ENCODE data around the gene USP21. TPM values are rescaled to one million over a fixed set of nuclear protein-coding genes. Genes with fewer than 3 reads are reported as not detected.

Gene USP21
- polyA plus RNA-seq, 1 donor (not counting 4 experiments of a cell fraction or from before 2014, with no cell fraction given), result 9.5 TPM

DNA sequence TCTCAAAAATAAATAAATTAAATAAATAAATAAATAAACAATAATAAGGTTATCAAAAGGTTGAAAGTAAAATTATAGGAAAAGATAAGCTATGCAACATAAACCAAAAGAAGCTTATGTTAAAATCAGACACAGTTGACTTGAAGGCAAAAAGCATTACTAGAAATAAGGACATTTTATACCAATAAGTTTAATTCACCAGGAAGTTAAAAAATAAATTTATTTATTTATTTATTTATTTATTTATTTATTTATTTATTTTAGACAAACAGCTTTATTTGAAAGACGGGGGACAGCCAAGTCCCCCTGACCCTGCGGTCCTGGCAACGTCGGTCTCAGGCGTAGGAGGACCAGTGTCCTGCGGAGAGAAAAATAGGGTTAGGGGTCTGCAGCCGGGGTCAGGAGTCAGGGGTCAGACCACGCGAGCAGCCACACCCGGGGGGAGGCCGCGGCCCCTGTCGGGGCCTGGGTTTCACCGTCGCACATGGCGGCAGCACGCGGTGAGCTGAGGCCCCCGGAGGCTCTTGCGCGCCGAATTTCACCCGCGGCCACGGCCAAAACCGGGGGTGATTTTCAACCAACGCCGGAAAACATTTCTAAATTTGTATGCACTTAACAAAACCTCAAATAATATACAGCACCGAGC is 18.4 kb upstream of the USP21 start:
- H3K36me3 ChIP-seq (ENCODE audit: control insufficient read depth in 2 of 2, extremely low read depth in 1 of 2, insufficient read depth in 2 of 2, low read length in 2 of 2), result no peaks in the 10 kb centered on the region
- H3K4me2 ChIP-seq (ENCODE audit: control insufficient read depth, extremely low read depth, insufficient read depth, low read depth, low read length), result no peak overlapping the region
- H3K4me3 ChIP-seq (ENCODE audit: control insufficient read depth in 2 of 3, extremely low read depth in 1 of 3, insufficient read depth in 2 of 3, low read depth in 1 of 3, low read length in 3 of 3), result no peak overlapping the region
- dilution Hi-C loops (cut with MboI; ENCODE audit: extremely low pct_ligation_motif_present, low sequenced_read_pairs), result no loop called here
- H3K9me1 ChIP-seq (ENCODE audit: control insufficient read depth, extremely low read depth, insufficient read depth, low read length), result no peaks in the 10 kb centered on the region
- H3K4me1 ChIP-seq (ENCODE audit: control insufficient read depth, extremely low read depth, insufficient read depth, low read length), result no peaks in the 10 kb centered on the region
- no peak overlapping the region for H3K9ac ChIP-seq (ENCODE audit: control insufficient read depth, extremely low read depth, insufficient read depth, low read length)
- H4K20me1 ChIP-seq (ENCODE audit: control insufficient read depth, extremely low read depth, insufficient read depth, low read length), result no peaks in the 10 kb centered on the region
- FAIRE-seq (no peak), DNase-seq (ENCODE audit: low read depth, low spot score) (no peak)
- no peaks in the 10 kb centered on the region for H3K27me3 ChIP-seq (ENCODE audit: control insufficient read depth, extremely low read depth, insufficient read depth, low read length)
- no peaks in the 10 kb centered on the region for H3K9me3 ChIP-seq (ENCODE audit: control insufficient read depth, low read depth, low read length)
- TF ChIP-seq, protein P1, sequence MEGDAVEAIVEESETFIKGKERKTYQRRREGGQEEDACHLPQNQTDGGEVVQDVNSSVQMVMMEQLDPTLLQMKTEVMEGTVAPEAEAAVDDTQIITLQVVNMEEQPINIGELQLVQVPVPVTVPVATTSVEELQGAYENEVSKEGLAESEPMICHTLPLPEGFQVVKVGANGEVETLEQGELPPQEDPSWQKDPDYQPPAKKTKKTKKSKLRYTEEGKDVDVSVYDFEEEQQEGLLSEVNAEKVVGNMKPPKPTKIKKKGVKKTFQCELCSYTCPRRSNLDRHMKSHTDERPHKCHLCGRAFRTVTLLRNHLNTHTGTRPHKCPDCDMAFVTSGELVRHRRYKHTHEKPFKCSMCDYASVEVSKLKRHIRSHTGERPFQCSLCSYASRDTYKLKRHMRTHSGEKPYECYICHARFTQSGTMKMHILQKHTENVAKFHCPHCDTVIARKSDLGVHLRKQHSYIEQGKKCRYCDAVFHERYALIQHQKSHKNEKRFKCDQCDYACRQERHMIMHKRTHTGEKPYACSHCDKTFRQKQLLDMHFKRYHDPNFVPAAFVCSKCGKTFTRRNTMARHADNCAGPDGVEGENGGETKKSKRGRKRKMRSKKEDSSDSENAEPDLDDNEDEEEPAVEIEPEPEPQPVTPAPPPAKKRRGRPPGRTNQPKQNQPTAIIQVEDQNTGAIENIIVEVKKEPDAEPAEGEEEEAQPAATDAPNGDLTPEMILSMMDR (optimal IDR thresholded peaks at IDR 0.05 in 1 of 3, IDR thresholded peaks at IDR 0.05 in 1 of 3, conservative IDR thresholded peaks at IDR 0.05 in 1 of 3; ENCODE audit: extremely low read depth in 1 of 3, insufficient read depth in 2 of 3, low read length in 3 of 3), result no peak
- TF ChIP-seq EZH2 (IDR thresholded peaks at IDR 0.05; ENCODE audit: low read length), result no peak
- H2AFZ ChIP-seq (ENCODE audit: control insufficient read depth, low read length), result no peak overlapping the region
- peaks cover 1% of the 10 kb centered on the region for H3K79me2 ChIP-seq (ENCODE audit: control insufficient read depth, insufficient read depth, low read length)
- H3K27ac ChIP-seq (ENCODE audit: control insufficient read depth, insufficient read depth, low read length), result no peak overlapping the region

GRCh38 chr1:161145832-161146231 is 13.5 kb upstream of the USP21 start:
- no peak overlapping the region for H3K4me2 ChIP-seq (ENCODE audit: control insufficient read depth, extremely low read depth, insufficient read depth, low read depth, low read length)
- DNase-seq (ENCODE audit: low read depth, low spot score) (no peak), FAIRE-seq (no peak)
- no peak overlapping the region for H3K27ac ChIP-seq (ENCODE audit: control insufficient read depth, insufficient read depth, low read length)
- H3K9me1 ChIP-seq (ENCODE audit: control insufficient read depth, extremely low read depth, insufficient read depth, low read length), result no peaks in the 10 kb centered on the region
- no peaks in the 10 kb centered on the region for H4K20me1 ChIP-seq (ENCODE audit: control insufficient read depth, extremely low read depth, insufficient read depth, low read length)
- H3K27me3 ChIP-seq (ENCODE audit: control insufficient read depth, extremely low read depth, insufficient read depth, low read length), result no peaks in the 10 kb centered on the region
- TF ChIP-seq, protein P1 (optimal IDR thresholded peaks at IDR 0.05 in 1 of 3, IDR thresholded peaks at IDR 0.05 in 1 of 3, conservative IDR thresholded peaks at IDR 0.05 in 1 of 3; ENCODE audit: extremely low read depth in 1 of 3, insufficient read depth in 2 of 3, low read length in 3 of 3), result no peak
- no peak for TF ChIP-seq EZH2 (IDR thresholded peaks at IDR 0.05; ENCODE audit: low read length)
- H3K4me1 ChIP-seq (ENCODE audit: control insufficient read depth, extremely low read depth, insufficient read depth, low read length), result no peaks in the 10 kb centered on the region
- H3K9ac ChIP-seq (ENCODE audit: control insufficient read depth, extremely low read depth, insufficient read depth, low read length), result no peak overlapping the region
- H3K4me3 ChIP-seq (ENCODE audit: control insufficient read depth in 2 of 3, extremely low read depth in 1 of 3, insufficient read depth in 2 of 3, low read depth in 1 of 3, low read length in 3 of 3), result no peak overlapping the region
- no peaks in the 10 kb centered on the region for H3K9me3 ChIP-seq (ENCODE audit: control insufficient read depth, low read depth, low read length)
- no peaks in the 10 kb centered on the region for H3K36me3 ChIP-seq (ENCODE audit: control insufficient read depth in 2 of 2, extremely low read depth in 1 of 2, insufficient read depth in 2 of 2, low read length in 2 of 2)
- no peaks in the 10 kb centered on the region for H3K79me2 ChIP-seq (ENCODE audit: control insufficient read depth, insufficient read depth, low read length)
- dilution Hi-C loops (cut with MboI; ENCODE audit: extremely low pct_ligation_motif_present, low sequenced_read_pairs), result no loop called here
- H2AFZ ChIP-seq (ENCODE audit: control insufficient read depth, low read length), result no peak overlapping the region
